DND-41 (cell line): Measurements from ENCODE around the gene LRIT3.

Experiments
- EZH2 ChIP-seq: IDR thresholded peaks from 3 replicates; pipeline ENCODE4 v1.6.1; 2012; ENCODE audit warnings: borderline replicate concordance, low read depth, mild to moderate bottlenecking, moderate library complexity, low read length, inconsistent platforms; ENCODE audit not compliant: severe bottlenecking
- TF ChIP-seq, protein P1 (sequence below): IDR thresholded peaks from 2 replicates; pipeline ENCODE4 v1.5.1; 2012; ENCODE audit warnings: borderline replicate concordance, low read length, moderate library complexity, mild to moderate bottlenecking; ENCODE audit not compliant: poor library complexity, severe bottlenecking; ENCODE audit errors: extremely low read depth

DNA sequence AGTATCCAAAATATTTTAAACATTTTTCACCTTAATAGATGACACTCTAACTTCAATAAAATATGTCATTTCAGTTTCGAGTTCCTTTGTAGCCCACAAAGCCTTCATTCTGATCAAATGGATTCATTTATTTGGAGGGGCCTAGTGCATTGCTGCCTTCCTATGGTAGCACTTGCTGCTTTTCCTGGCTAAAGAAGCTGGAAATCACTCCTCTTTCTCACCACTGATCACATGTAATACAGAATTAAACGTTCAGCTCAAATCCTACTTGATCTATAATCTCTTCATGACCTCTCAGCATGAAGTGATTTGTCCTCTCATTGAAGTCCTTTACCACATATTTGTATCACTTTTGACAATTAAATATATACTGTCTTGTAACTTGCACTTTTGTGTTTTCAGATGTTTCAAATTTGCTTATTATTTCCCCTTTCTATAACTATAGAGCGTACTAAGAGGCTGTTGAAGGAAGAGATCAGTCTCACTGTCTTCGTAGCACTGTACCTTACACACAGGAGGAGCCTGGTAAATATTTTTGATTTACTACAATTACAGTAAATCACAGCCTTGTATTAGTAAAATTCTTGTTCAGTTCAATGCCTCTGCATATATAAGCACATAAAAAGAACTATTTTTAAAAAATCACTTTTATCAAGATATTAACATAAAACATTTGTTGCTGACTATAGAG lies 46.7 kb upstream of the LRIT3 start:
- TF ChIP-seq, protein P1, sequence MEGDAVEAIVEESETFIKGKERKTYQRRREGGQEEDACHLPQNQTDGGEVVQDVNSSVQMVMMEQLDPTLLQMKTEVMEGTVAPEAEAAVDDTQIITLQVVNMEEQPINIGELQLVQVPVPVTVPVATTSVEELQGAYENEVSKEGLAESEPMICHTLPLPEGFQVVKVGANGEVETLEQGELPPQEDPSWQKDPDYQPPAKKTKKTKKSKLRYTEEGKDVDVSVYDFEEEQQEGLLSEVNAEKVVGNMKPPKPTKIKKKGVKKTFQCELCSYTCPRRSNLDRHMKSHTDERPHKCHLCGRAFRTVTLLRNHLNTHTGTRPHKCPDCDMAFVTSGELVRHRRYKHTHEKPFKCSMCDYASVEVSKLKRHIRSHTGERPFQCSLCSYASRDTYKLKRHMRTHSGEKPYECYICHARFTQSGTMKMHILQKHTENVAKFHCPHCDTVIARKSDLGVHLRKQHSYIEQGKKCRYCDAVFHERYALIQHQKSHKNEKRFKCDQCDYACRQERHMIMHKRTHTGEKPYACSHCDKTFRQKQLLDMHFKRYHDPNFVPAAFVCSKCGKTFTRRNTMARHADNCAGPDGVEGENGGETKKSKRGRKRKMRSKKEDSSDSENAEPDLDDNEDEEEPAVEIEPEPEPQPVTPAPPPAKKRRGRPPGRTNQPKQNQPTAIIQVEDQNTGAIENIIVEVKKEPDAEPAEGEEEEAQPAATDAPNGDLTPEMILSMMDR: no peak
- TF ChIP-seq EZH2: no peak
